Hepatocyte (in vitro differentiated cells): Measurements from ENCODE around the gene STAP2.

Experiments
- EZH2 ChIP-seq: fragments of 200-600 bp; sonication (generic); IDR thresholded peaks from 2 replicates; pipeline ENCODE4 v1.6.1; 2016; ENCODE audit warnings: antibody characterized with exemption, mild to moderate bottlenecking, borderline replicate concordance
- TF ChIP-seq, protein P1 (sequence below): fragments of 200-600 bp; sonication (generic); IDR thresholded peaks from 2 replicates; pipeline ENCODE4 v1.5.1; 2016; ENCODE audit warnings: antibody characterized with exemption, mild to moderate bottlenecking; ENCODE audit not compliant: poor library complexity

DNA sequence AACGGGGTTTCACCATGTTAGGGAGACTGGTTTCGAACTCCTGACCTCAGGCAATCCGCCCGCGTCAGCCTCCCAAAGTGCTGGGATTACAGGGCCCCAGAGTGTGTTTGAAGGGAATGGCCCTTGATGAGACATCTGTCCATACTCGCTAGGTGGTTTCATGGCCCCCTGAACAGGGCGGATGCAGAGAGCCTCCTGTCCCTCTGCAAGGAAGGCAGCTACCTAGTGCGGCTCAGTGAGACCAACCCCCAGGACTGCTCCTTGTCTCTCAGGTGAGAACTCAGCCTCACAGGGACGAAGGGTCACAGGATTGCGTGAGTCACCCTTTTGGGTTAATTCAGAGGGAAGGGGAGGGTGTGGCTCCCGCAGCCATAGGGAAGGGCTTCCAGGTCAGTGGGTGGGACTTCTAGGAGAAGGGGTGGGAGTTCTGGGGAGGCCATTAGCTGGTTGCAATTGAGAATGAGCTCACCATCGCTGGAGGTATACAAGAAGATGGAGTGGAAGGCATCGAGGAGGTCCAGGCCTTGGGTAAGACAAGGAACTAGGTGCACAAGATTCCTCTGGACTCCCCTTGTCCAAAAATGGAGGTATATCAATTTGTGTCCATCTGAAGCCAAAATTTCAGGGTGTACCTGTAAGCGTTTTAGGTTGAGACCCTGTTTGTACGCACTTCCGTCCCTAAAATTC is 50.4 kb downstream of the STAP2 start:
- TF ChIP-seq, protein P1, sequence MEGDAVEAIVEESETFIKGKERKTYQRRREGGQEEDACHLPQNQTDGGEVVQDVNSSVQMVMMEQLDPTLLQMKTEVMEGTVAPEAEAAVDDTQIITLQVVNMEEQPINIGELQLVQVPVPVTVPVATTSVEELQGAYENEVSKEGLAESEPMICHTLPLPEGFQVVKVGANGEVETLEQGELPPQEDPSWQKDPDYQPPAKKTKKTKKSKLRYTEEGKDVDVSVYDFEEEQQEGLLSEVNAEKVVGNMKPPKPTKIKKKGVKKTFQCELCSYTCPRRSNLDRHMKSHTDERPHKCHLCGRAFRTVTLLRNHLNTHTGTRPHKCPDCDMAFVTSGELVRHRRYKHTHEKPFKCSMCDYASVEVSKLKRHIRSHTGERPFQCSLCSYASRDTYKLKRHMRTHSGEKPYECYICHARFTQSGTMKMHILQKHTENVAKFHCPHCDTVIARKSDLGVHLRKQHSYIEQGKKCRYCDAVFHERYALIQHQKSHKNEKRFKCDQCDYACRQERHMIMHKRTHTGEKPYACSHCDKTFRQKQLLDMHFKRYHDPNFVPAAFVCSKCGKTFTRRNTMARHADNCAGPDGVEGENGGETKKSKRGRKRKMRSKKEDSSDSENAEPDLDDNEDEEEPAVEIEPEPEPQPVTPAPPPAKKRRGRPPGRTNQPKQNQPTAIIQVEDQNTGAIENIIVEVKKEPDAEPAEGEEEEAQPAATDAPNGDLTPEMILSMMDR = no peak
- no peak for TF ChIP-seq EZH2
